GM21576 (cell line): ENCODE results near the gene SH2B3.
"Not testable (repeated sequence)": the region's sequence is repeated elsewhere in the genome, so short reads cannot be mapped to it uniquely, and the experiment has no call there.

ENCODE experiments used
- ATAC-seq: cut with Tn5 transposase; IDR thresholded peaks from one replicate; pipeline ENCODE4 v1.9.1; 2021; ENCODE audit warnings: mild to moderate bottlenecking, moderate library complexity; ENCODE audit not compliant: unreplicated experiment

SH2B3 gene

DNA sequence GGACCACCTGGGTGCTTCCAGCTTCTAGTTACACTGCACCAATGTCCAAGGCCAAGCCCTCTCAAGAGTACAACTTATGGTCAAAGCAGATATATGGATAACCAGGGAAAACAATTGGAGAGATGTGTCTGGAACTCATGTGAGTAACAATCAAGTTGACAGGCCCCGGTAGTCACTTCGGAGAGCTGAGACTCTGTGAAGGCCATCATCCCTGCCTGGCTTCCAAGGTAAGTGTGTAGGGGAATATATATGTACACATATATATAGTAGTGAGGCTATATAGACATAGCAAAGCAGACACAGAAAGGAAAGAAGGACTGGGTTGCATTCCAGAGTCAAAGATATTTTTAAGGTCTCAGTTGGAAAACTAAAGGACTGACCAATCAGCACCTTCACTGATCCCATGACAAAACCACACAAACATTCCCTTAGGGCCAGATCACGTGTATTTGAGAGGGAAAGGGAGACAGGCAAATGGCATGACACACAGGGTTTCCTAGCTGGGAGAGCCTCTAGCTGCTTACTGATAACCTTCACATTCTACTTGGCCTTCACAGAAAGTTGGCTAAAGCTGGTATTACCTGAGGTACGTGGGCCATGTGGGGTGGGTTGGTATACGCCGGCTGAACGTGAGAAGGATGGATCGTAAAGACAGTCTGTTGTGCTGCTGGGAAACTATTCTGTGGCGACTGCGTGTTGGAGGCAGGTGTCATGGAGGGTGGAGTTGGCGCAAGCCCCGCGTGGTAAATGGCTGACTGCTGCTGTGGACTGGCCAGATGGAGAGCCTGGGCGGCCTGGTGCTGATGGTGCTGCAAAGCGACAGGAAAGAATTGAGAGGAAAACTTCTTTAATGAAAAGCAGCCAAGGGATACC is 50.0 kb downstream of the SH2B3 start:
- ATAC-seq = no peak

DNA sequence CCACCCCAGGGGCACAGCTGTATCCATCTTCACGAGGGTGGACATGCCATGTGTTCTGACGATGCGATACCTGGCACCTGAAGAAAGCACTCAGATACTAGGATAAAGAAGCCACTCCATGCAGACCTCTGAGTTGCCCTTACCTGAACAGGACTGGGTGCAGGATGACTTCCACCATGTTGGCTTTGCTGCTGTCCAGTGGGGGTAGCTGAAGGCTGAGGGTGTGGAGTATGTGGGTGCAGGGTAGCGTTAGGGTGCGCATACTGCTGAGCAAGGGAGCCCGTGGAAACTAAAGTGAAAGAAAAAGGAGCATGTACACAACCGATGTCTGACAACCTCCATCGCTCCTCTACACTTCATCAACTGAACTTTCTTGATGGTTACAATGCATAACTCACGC is 51.3 kb downstream of the SH2B3 start:
- no peak for ATAC-seq

GRCh38 chr12:111457577-111457976 is 51.9 kb downstream of the SH2B3 start:
- ATAC-seq = no peak

GRCh38 chr12:111458546-111459172 is 52.9 kb downstream of the SH2B3 start:
- ATAC-seq = no peak

DNA sequence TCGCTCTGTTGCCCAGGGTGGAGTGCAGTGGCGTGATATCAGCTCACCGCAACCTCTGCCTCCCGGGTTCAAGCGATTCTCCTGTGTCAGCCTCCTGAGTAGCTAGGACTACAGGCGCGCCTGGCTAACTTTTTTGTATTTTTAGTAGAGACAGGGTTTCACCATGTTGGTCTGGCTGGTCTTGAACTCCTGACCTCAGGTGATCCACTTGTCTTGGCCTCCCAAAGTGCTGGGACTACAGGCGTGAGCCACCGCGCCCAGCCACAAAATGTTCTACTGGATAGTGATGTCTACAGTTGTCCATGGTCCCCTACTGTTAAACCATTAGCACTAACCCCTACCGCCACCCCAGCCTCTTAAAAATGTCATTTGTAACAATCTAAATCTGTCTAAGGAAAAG is 54.4 kb downstream of the SH2B3 start:
- ATAC-seq = not testable (repeated sequence)

- ATAC-seq = no peak
Measured at GRCh38 chr12:111462210-111462769, 56.6 kb downstream of the SH2B3 start.

DNA sequence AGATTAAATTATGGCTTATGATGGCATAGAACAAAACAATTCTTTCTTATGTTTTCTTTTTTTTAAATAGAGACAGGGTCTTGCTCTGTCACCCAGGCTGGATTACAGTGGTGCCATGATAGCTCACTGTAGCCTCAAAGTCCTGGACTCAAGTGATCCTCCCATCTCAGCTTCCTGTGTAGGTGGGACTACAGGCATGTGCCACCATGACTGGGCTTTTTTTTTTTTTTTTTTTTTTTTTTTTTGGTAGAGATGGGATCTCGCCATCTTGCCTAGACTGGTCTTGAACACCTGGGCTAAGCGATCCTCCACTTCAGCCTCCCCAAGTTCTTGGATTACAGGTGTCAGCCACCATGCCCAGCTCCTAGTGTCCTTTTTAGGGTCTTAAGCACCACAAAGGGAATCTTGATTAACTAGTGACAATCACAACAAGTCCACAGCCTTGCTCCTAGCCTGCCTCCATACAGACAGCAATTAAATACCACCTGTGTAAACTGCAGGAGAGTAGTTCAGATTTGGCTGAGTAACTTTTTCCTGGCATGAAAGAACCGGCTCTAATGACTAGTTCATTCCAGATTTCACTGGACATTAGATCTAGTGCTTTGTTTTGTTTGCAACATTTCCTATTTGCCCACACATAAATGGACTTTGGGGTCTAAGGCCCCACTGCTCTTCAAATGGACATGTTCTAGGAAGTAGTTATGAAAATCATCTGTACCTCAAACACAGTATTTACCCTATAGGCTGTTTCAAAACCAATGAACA is 61.6 kb downstream of the SH2B3 start:
- no peak for ATAC-seq

DNA sequence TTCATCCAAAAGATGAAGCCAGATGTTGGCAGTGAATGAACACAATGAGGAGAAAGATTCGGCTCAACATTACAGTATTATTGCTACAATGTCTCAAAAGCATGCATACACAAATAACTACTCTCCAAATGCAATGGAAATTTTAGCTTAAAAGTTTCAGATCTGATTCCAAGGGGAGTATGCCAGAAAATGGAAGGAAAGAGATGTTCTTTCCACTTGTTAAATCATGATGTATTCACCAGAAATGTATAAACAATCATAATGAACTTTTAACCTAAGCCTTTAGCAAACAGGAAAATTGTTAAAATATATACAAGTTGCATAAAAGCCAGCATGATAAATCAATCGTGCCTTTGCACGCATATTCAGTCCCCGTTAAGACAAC is 62.1 kb downstream of the SH2B3 start:
- no peak for ATAC-seq

- ATAC-seq = no peak
Measured at GRCh38 chr12:111469401-111469800, 63.7 kb downstream of the SH2B3 start.

DNA sequence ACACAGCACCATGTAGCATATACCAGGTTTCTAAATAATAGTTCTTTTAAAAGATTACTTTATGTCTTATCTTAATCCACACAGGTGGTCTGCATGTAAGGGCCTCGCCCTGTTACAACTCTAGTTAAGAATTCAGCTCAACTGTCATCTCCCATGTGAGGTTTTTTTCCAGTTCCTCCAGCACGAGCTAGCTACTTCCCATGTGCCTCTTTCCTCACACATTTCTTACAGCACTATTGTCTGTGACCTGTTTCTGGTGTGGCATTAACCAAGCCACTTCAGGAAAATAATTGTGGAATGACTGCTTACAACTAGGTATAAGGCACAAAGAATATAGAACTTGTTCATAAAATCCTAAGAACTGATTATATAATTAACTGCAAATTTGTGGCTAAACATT is 65.5 kb downstream of the SH2B3 start:
- ATAC-seq = no peak

DNA sequence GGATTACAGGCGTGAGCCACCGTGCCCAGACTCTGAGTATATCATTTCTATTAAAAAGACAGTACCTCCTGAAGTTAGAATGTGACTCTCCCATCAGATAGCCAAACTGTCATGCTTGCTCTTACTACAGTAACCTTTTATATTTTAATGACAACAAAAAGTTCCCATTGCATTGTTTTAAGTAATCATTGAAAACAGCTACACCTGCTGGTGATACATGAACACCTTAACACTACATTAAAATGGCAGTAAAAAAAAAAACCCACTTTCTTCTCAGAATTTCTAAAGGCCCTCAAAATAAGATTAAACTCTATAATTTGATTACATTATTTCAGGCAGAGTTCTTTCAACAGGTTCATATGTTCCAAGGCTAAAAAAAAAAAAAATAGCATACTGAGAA is 76.7 kb downstream of the SH2B3 start:
- no peak for ATAC-seq

DNA sequence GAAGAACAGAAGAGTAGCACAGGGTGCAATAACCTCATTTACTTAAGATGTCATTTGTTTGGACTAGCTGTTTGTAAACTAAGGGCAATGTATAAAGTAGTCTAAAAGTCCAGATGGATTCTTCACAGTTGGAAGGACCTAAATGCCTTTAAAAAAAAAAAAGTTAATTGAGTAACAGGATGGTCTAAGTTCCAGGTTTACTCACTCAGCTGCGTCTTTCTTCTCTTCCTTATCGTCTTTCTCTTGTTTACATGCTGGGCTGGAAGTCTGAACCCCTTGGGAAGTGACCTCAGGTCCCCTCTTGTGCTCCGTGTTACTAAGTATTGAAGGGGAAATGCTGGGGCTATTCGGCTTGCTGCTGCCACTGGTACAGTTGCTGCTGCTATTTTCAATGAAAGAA is 82.5 kb downstream of the SH2B3 start:
- ATAC-seq = no peak

GRCh38 chr12:111488798-111489197 is 83.1 kb downstream of the SH2B3 start:
- ATAC-seq = no peak

GRCh38 chr12:111492979-111493378 is 87.3 kb downstream of the SH2B3 start:
- not testable (repeated sequence) for ATAC-seq

DNA sequence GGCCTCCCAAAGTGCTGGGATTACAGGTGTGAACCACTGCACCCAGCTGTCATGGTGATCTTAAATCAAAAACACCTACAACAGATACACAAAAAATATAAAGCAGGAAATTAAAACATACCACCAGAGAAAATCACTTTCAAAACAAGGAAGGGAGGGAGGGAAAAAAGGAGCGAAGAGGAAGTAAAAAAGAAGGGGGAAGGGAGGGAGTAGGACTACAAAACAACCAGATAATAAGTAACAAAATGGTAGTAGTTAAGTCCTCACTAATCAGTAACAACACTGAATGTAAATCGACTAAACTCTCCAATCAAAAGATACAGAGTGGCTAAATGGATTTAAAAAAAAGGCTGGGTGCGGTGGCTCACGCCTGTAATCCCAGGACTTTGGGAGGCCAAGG is 89.0 kb downstream of the SH2B3 start:
- ATAC-seq = no peak
